ENCODE results near the gene SLC9A9. TPM values are rescaled to one million over a fixed set of nuclear protein-coding genes. Genes with fewer than 3 reads are reported as not detected.
"Not testable (repeated sequence)": the region's sequence is repeated elsewhere in the genome, so short reads cannot be mapped to it uniquely, and the experiment has no call there.

Gene SLC9A9
- total RNA-seq, 1 experiment from 2014 or later: not detected

- DNase-seq (ENCODE audit: low read depth): no peak
Measured at GRCh38 chr3:143465666-143466065, 382.6 kb downstream of the SLC9A9 start.

DNA sequence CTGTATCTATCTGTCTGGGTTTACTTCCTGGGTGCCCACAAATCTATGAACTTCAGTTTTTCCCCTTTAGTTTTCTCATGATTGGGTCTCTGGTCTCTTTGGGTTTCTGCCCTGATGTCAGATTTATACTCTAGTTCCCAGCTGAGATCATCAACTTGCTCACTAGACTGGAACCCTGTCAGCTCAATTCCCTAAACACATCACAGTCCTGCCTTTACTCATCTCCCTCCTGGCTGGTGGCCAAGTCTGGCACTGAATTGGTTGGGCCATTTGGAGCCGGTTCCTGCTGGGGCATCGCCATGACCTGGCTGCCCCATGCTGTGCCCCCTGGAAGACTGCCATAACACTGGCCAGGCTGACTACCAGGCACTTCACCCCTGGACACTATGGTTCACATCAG is 383.4 kb downstream of the SLC9A9 start:
- peak; percentile 54 for DNase-seq (ENCODE audit: low read depth)

DNA sequence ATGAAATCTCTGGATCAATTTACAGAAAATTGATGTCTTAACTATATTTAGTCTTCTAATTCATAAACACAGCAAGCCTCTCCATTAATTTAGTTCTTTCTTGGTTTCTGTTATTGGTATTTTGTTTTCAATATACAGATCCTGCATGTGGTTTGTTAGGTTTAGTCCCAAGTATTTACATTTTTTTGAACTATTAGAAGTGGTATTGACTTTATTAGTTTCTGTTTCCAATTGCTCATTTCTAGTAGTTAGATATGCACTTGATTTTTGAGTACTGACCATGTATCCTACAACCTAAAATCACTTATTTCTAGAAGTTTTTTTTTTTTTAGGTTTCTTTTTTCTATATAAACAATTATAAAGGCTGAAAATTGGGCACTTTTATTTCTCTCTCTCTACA is 392.8 kb downstream of the SLC9A9 start:
- no peak for DNase-seq (ENCODE audit: low read depth)

- DNase-seq (ENCODE audit: low read depth): no peak
Measured at GRCh38 chr3:143450632-143451031, 397.6 kb downstream of the SLC9A9 start.

GRCh38 chr3:143447491-143447890 is 400.8 kb downstream of the SLC9A9 start:
- DNase-seq (ENCODE audit: low read depth): no peak

DNA sequence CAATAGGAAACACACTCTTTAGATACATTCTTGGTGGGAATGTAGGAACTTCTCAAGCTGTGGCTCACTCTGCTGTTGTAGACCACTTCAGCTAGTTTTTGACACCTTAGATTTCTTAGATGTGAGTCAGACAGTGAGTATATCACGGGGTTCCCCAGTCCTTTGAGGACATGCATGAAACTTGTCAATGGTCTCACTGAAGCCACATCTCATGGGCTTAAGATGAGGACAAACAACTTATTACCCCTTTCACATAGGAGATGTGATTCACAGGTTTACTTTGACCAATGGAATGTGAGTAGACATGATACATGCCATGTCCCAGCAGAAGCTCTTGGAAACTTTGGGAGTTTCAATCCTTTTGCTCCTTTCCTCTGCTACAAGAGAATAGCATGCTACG is 403.1 kb downstream of the SLC9A9 start:
- DNase-seq (ENCODE audit: low read depth): peak; percentile 22

- peak; percentile 91 for DNase-seq (ENCODE audit: low read depth)
Measured at GRCh38 chr3:143443851-143444331, 404.4 kb downstream of the SLC9A9 start.

- peak; percentile 27 for DNase-seq (ENCODE audit: low read depth)
Measured at GRCh38 chr3:143442814-143443447, 405.3 kb downstream of the SLC9A9 start.

DNA sequence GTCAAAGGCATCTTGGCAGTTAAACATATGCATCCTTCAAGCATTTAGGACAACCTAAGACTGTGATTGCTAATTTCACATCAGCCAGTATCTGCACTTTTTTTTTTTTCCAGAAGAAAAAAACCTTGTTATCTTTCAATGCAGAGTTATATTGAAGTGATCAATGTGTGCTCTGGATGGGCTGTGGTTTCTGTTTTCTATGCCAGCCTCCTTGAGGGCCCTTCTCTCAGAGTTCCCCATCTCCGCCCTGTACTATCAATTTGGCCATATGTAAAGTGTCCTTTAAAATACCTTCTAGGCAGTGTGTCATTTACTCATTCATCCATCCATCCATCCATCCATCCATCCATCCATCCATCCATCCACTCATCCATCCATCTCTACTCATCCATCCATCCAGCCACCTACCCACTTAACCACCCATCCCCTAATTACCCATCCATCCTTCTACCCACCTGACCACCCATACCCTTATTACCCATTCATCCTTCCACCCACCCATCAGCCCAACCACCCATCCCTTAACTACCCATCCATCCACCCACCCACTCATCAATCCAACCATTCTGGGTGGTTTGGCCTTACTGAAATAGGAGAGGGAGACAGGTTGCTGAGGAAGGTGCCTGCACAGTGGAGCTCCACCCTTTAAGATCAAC is 406.6 kb downstream of the SLC9A9 start:
- no peak for DNase-seq (ENCODE audit: low read depth)

GRCh38 chr3:143439817-143440216 is 408.5 kb downstream of the SLC9A9 start:
- DNase-seq (ENCODE audit: low read depth): no peak

GRCh38 chr3:143437405-143437804 is 410.9 kb downstream of the SLC9A9 start:
- DNase-seq (ENCODE audit: low read depth): no peak

DNA sequence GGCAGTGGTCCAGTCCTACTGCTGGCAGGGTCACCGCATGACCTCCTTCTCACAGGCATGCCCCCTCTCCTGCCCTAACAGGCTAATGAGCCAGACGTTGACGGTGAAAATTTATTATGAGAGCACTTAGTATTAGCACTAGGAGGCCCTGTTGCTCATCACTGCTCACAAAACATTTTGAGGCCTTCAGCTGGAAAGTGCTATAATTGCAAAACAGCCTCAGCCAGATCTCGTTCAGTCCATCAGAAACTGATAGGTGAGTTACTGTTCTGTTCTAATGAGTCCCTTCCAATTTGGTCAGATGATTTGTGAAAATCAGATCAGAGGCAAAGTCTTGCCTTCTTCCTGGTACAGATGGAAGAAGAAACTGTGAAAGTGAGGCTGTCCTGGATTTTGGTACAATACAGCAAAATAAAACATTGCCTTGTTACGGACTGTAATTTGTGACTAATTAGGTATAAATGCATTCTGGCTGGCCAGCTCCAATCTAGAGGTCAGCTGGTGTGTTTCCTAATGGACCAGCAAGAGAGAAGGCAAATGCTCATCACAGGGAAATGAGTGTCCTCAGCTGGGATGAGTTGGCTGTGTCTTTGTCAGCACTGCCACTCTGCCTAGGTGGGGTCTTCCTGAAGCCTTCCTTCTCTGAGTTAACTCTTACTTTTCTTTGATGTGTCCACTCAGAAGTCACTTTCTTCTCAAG is 411.9 kb downstream of the SLC9A9 start:
- DNase-seq (ENCODE audit: low read depth): no peak

DNA sequence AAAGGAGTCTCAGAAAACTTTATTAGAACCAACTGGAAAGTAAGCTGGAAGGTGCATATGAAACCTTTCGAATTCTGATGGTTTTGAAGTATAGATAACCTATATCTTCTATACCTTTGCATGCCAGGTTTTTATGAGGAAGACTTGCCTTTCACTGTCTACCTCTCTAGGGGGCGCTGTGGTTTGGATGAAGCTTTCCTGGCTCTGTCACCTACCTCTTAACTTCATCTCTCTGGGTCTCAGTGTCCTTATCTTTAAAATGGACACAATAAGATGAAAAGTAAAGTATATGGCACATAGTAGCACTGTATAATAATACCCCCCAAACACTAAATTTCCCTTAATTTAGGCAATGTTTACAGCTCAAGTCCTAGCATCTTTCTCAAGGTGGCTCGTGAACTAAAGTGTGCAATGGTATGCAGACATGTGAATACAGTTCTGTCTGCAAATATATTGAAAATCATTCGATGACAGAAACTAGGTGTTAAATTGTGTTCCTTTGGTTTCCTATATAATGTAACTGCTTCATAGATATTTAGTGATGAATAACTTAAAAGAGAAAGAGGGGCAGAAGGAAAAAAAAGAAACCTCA is 414.4 kb downstream of the SLC9A9 start:
- no peak for DNase-seq (ENCODE audit: low read depth)

- not testable (repeated sequence) for DNase-seq (ENCODE audit: low read depth)
Measured at GRCh38 chr3:143431298-143431697, 417.0 kb downstream of the SLC9A9 start.

- DNase-seq (ENCODE audit: low read depth): no peak
Measured at GRCh38 chr3:143430568-143430967, 417.7 kb downstream of the SLC9A9 start.

DNA sequence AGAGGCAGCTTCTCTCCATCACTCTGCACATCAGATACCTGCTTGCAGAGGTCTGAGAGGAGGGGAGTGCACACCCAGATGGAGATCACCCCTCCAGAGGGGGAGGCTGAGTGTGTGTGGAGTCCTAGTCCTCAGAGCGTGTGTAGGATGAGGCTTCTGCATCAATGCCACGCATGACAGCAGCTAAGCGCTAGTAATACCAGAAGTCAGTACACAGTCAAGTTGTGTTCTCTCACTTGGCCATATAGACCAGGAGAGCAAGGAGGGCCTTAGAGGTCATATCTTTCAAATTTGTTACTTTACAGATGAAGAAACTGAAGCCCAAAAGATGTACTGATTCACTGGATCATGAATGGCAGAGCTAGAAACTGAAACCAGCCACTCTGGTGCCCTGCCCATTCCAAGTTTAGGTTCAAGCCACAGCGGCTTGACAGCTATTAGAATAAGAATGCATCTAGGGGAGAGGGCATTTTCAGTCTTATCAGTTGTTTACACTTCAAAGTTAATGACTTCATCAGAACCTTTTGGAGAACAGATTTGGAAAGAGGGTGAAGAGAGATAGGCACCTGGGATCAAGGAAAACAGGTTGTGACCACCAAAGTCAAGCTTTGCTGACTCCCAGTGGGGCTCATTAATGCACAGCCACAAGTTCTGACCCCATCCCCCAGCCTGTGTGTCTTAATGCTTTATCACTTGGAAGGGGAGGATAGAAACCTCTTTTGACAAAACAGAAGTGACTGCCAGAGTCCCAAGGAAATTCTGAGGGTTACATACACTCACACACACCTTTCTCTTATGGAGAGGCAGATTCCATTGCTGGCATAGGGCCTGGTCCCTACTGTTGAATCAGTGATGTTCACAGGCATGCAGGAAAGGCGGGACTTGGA is 418.4 kb downstream of the SLC9A9 start:
- DNase-seq (ENCODE audit: low read depth): peak; percentile 36

GRCh38 chr3:143428294-143428693 is 420.0 kb downstream of the SLC9A9 start:
- DNase-seq (ENCODE audit: low read depth): no peak

DNA sequence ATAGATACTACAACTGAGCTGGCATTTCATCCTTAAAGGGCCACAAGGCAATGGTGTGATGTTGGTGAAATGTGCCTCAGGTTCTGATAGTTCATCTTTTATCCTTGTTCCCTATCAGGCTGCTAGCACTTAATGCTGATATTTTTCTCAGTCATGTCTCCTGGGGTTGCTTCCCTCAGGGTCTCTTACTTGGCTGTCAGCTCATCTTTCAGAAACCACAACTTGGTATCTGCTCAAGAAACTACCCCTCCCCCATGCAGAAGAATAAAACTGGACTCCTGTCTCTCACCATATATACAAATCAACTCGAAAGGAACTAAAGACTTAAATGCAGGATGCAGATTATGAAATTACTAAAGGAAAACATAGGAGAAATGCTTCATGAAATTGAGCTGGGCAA is 420.6 kb downstream of the SLC9A9 start:
- DNase-seq (ENCODE audit: low read depth): no peak

DNA sequence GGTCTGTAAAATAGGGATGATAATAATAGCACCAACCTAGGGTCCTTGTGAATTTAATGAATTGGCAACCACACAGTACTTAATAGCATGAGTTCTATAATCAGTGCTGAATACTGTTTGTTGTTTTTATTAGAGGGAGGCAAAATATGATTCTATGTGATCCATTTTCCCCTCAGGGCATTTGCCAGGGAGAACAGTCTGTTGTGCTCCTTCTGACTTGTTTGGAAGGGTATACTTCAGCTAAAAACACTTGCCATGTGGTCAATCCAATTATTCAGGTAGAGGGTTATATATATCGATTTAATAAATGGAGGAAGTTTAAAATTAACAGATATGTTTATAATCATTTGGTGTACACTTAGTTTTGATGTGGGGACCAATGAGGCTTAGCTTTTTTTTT is 423.4 kb downstream of the SLC9A9 start:
- DNase-seq (ENCODE audit: low read depth): no peak

DNA sequence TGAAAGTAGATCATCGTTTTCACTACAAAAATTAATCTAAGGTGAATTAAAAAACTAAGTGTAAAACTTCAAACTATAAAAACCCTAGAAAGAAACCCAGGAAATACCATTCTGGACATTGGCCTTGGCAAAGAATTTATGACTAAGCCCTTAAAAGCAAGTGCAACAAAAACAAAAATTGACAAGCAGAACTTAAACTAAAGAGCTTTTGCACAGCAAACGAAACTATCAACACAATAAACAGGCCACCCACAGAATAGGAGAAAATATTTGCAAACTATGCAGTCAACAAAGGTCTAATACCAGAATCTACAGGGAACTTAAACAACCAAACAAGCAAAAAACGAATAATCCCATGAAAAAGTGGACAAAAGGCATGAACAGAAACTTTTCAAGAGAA is 426.7 kb downstream of the SLC9A9 start:
- DNase-seq (ENCODE audit: low read depth): no peak

- DNase-seq (ENCODE audit: low read depth): no peak
Measured at GRCh38 chr3:143419611-143420010, 428.7 kb downstream of the SLC9A9 start.

- DNase-seq (ENCODE audit: low read depth): no peak
Measured at GRCh38 chr3:143418391-143418790, 429.9 kb downstream of the SLC9A9 start.

Data from Daoy (cell line).